Measurements from ENCODE around the gene FOXRED2.
"Not testable (repeated sequence)": the region's sequence is repeated elsewhere in the genome, so short reads cannot be mapped to it uniquely, and the experiment has no call there.

FOXRED2 gene

GRCh38 chr22:36506637-36507517 is at the start of gene FOXRED2:
Gene FOXRED2, minus strand, starts transcription at chr22:36507040. Its CDS starts 618 bp downstream, at chr22:36506422.
- peak; percentile 81 for DNase-seq

- no peak for DNase-seq
These were observed 47.3 kb upstream of the FOXRED2 start for GRCh38 chr22:36554098-36554497.

- no peak for DNase-seq
These were observed 45.4 kb upstream of the FOXRED2 start for GRCh38 chr22:36552289-36552688.

- no peak for DNase-seq
These were observed 44.1 kb upstream of the FOXRED2 start for GRCh38 chr22:36550701-36551495.

- DNase-seq: no peak
These were observed 42.2 kb upstream of the FOXRED2 start for GRCh38 chr22:36549033-36549432.

- no peak for DNase-seq
These were observed 41.8 kb upstream of the FOXRED2 start for GRCh38 chr22:36548606-36549005.

- no peak for DNase-seq
These were observed 40.1 kb upstream of the FOXRED2 start for GRCh38 chr22:36546932-36547331.

- DNase-seq: no peak
These were observed 39.4 kb upstream of the FOXRED2 start for GRCh38 chr22:36546092-36546804.

GRCh38 chr22:36544107-36544620 is 37.3 kb upstream of the FOXRED2 start:
- no peak for DNase-seq

GRCh38 chr22:36541831-36542411 is 35.1 kb upstream of the FOXRED2 start:
- DNase-seq: peak; percentile 31 to 35

- no peak for DNase-seq
These were observed 34.2 kb upstream of the FOXRED2 start for GRCh38 chr22:36540867-36541642.

GRCh38 chr22:36538529-36538928 is 31.7 kb upstream of the FOXRED2 start:
- DNase-seq: no peak

GRCh38 chr22:36536717-36537116 is 29.9 kb upstream of the FOXRED2 start:
- DNase-seq: no peak

GRCh38 chr22:36533320-36533719 is 26.5 kb upstream of the FOXRED2 start:
- DNase-seq: not testable (repeated sequence)

- DNase-seq: no peak
These were observed 25.6 kb upstream of the FOXRED2 start for GRCh38 chr22:36532466-36532865.

GRCh38 chr22:36528795-36529751 is 22.2 kb upstream of the FOXRED2 start, which contains the start of gene EIF3D:
Gene EIF3D, minus strand, starts transcription at chr22:36529166. Its CDS starts 3,045 bp downstream, at chr22:36526121.
- peak; percentile 97 to 98 for DNase-seq

GRCh38 chr22:36528341-36528740 is 21.5 kb upstream of the FOXRED2 start:
- DNase-seq: no peak

GRCh38 chr22:36522662-36523061 is 15.8 kb upstream of the FOXRED2 start:
- DNase-seq: no peak

GRCh38 chr22:36520423-36520822 is 13.6 kb upstream of the FOXRED2 start:
- DNase-seq: no peak

GRCh38 chr22:36519906-36520305 is 13.1 kb upstream of the FOXRED2 start:
- DNase-seq: not testable (repeated sequence)
